Naive B cell (primary cell): Measurements from ENCODE around the gene FGF1. TPM values are rescaled to one million over a fixed set of nuclear protein-coding genes. Genes with fewer than 3 reads are reported as not detected.

Experiments
- ATAC-seq, 2 donors: fragments of 150-1000 bp; cut with Tn5 transposase; 2 replicates each; pipeline ENCODE4 v1.10.0; 2021; ENCODE audit warnings: low read depth in 2 of 2, mild to moderate bottlenecking in 2 of 2, moderate library complexity in 2 of 2
- DNase-seq: peaks from one replicate; pipeline ENCODE4 v3.0.0; 2022
- H3K27ac Mint-ChIP-seq, 6 donors: one replicate each; pipeline ENCODE4 v1.8.0; 2020 to 2022; ENCODE audit warnings: mild to moderate bottlenecking in 6 of 6, mixed read lengths in 6 of 6, moderate library complexity in 5 of 6, inconsistent platforms in 2 of 6
- H3K27me3 Mint-ChIP-seq, 3 donors: one replicate each; pipeline ENCODE4 v1.8.0; 2021 to 2022; ENCODE audit warnings: mixed read lengths in 3 of 3, mild to moderate bottlenecking in 1 of 3
- H3K36me3 Mint-ChIP-seq, 2 donors: one replicate each; pipeline ENCODE4 v1.8.0; 2020 to 2022; ENCODE audit warnings: mixed read lengths in 2 of 2, inconsistent platforms in 1 of 2, mild to moderate bottlenecking in 1 of 2
- H3K4me1 Mint-ChIP-seq, 3 donors: one replicate each; pipeline ENCODE4 v1.8.0; 2020 to 2022; ENCODE audit warnings: mixed read lengths in 3 of 3, inconsistent platforms in 1 of 3, mild to moderate bottlenecking in 1 of 3, moderate library complexity in 1 of 3
- H3K4me3 Mint-ChIP-seq, 8 donors: one replicate each; pipeline ENCODE4 v1.8.0; 2020 to 2022; ENCODE audit warnings: mild to moderate bottlenecking in 8 of 8, mixed read lengths in 8 of 8, moderate library complexity in 8 of 8, inconsistent platforms in 2 of 8
- H3K9me3 Mint-ChIP-seq, 7 donors: one replicate each; pipeline ENCODE4 v1.8.0; 2020 to 2022; ENCODE audit warnings: mixed read lengths in 7 of 7, mild to moderate bottlenecking in 5 of 7, inconsistent platforms in 2 of 7, moderate library complexity in 1 of 7
- polyA plus RNA-seq, 6 donors: library from polyadenylated mRNA; unstranded; fragments of 300-500 nt; fragmentation: Illumina TruSeq; gene quantifications; one replicate each; pipeline ENCODE4 v1.2.3, GENCODE V29; 2021; ENCODE audit warnings: low read depth in 6 of 6

FGF1 gene
- polyA plus RNA-seq, 6 donors from 2014 or later = not detected

- no peak for ATAC-seq
- H3K4me1 Mint-ChIP-seq = no peaks in the 10 kb centered on the region
- no peak overlapping the region for H3K4me3 Mint-ChIP-seq
- DNase-seq = no peak
- H3K27ac Mint-ChIP-seq = no peak overlapping the region
- H3K36me3 Mint-ChIP-seq = no peaks in the 10 kb centered on the region
- H3K9me3 Mint-ChIP-seq = no peaks in the 10 kb centered on the region
- peaks cover 13 to 39% (median 35%) of the 10 kb centered on the region in 3 donors for H3K27me3 Mint-ChIP-seq
These were observed 2.5 kb upstream of the FGF1 start for GRCh38 chr5:142688281-142688989.

- no peak overlapping the region for H3K4me3 Mint-ChIP-seq
- ATAC-seq = no peak
- H3K27me3 Mint-ChIP-seq = peaks cover 13 to 39% (median 35%) of the 10 kb centered on the region in 3 donors
- no peak overlapping the region for H3K27ac Mint-ChIP-seq
- no peaks in the 10 kb centered on the region for H3K36me3 Mint-ChIP-seq
- DNase-seq = no peak
- no peaks in the 10 kb centered on the region for H3K4me1 Mint-ChIP-seq
- no peaks in the 10 kb centered on the region for H3K9me3 Mint-ChIP-seq
These were observed 1.1 kb upstream of the FGF1 start for GRCh38 chr5:142686968-142687367.

GRCh38 chr5:142686210-142686734 lies 382 bp upstream of the FGF1 start:
- Mint-ChIP-seq H3K27ac (no peak overlapping the region), H3K9me3 (no peaks in the 10 kb centered on the region), H3K27me3 (peaks cover 13 to 39% (median 35%) of the 10 kb centered on the region in 3 donors), H3K36me3 (no peaks in the 10 kb centered on the region), H3K4me3 (no peak overlapping the region), H3K4me1 (no peaks in the 10 kb centered on the region)
- ATAC-seq (no peak), DNase-seq (no peak)

- Mint-ChIP-seq H3K27ac (no peak overlapping the region), H3K36me3 (peaks cover 0 to 7% of the 10 kb centered on the region in 2 donors)
- ATAC-seq = no peak
These were observed 1.3 kb downstream of the FGF1 start for GRCh38 chr5:142684508-142685041.

GRCh38 chr5:142683881-142684505 lies 1.9 kb downstream of the FGF1 start:
- Mint-ChIP-seq H3K9me3 (peaks cover 0 to 8% (median 0%) of the 10 kb centered on the region in 7 donors), H3K27me3 (peaks cover 6 to 35% (median 34%) of the 10 kb centered on the region in 3 donors), H3K36me3 (peaks cover 0 to 8% of the 10 kb centered on the region in 2 donors), H3K4me1 (no peaks in the 10 kb centered on the region), H3K27ac (no peak overlapping the region), H3K4me3 (no peak overlapping the region)
- DNase-seq (no peak), ATAC-seq (no peak)

More at GRCh38 chr5:142684508-142685041, 1.3 kb downstream of the FGF1 start:
- peaks cover 0 to 6% (median 0%) of the 10 kb centered on the region in 7 donors for H3K9me3 Mint-ChIP-seq
- peaks cover 6 to 33% (median 33%) of the 10 kb centered on the region in 3 donors for H3K27me3 Mint-ChIP-seq
- no peak for DNase-seq
- H3K4me1 Mint-ChIP-seq = no peaks in the 10 kb centered on the region
- H3K4me3 Mint-ChIP-seq = no peak overlapping the region

GRCh38 chr5:142683116-142683515 lies 2.8 kb downstream of the FGF1 start:
- H3K27me3 Mint-ChIP-seq = peaks cover 4 to 26% (median 25%) of the 10 kb centered on the region in 3 donors
- peaks cover 0 to 8% of the 10 kb centered on the region in 2 donors for H3K36me3 Mint-ChIP-seq
- no peak overlapping the region for H3K4me3 Mint-ChIP-seq
- no peak for DNase-seq
- no peak for ATAC-seq
- H3K27ac Mint-ChIP-seq = no peak overlapping the region
- H3K9me3 Mint-ChIP-seq = peaks cover 0 to 8% (median 0%) of the 10 kb centered on the region in 7 donors
- H3K4me1 Mint-ChIP-seq = no peaks in the 10 kb centered on the region

GRCh38 chr5:142680605-142681259 lies 5.2 kb downstream of the FGF1 start:
- H3K36me3 Mint-ChIP-seq = peaks cover 0 to 8% of the 10 kb centered on the region in 2 donors

GRCh38 chr5:142679744-142680143 lies 6.1 kb downstream of the FGF1 start:
- Mint-ChIP-seq H3K36me3 (peaks cover 0 to 8% of the 10 kb centered on the region in 2 donors), H3K9me3 (peaks cover 0 to 8% (median 0%) of the 10 kb centered on the region in 7 donors), H3K27ac (peak overlapping the region in 1 of 6 donors; percentile 51), H3K4me3 (no peak overlapping the region), H3K27me3 (peaks cover 9 to 18% (median 16%) of the 10 kb centered on the region in 3 donors), H3K4me1 (no peaks in the 10 kb centered on the region)
- DNase-seq = no peak
- ATAC-seq = no peak

More at GRCh38 chr5:142680605-142681259, 5.2 kb downstream of the FGF1 start:
- no peak for DNase-seq
- H3K27me3 Mint-ChIP-seq = peaks cover 9 to 18% (median 18%) of the 10 kb centered on the region in 3 donors
- no peaks in the 10 kb centered on the region for H3K4me1 Mint-ChIP-seq
- H3K9me3 Mint-ChIP-seq = peaks cover 0 to 8% (median 0%) of the 10 kb centered on the region in 7 donors
- no peak for ATAC-seq
- H3K27ac Mint-ChIP-seq = no peak overlapping the region
- H3K4me3 Mint-ChIP-seq = no peak overlapping the region

- H3K4me1 Mint-ChIP-seq = no peaks in the 10 kb centered on the region
- no peak overlapping the region for H3K4me3 Mint-ChIP-seq
- H3K36me3 Mint-ChIP-seq = peaks cover 0 to 8% of the 10 kb centered on the region in 2 donors
- H3K27ac Mint-ChIP-seq = no peak overlapping the region
- H3K9me3 Mint-ChIP-seq = peaks cover 0 to 8% (median 0%) of the 10 kb centered on the region in 7 donors
- peaks cover 9 to 18% (median 16%) of the 10 kb centered on the region in 3 donors for H3K27me3 Mint-ChIP-seq
- no peak for DNase-seq
- no peak for ATAC-seq
These were observed 7.4 kb downstream of the FGF1 start for GRCh38 chr5:142678529-142678928.

- Mint-ChIP-seq H3K4me3 (no peak overlapping the region), H3K36me3 (peaks cover 0 to 8% of the 10 kb centered on the region in 2 donors), H3K9me3 (peaks cover 0 to 8% (median 0%) of the 10 kb centered on the region in 7 donors), H3K27ac (peak overlapping the region in 1 of 6 donors; percentile 23), H3K27me3 (peaks cover 9 to 18% (median 16%) of the 10 kb centered on the region in 3 donors), H3K4me1 (no peaks in the 10 kb centered on the region)
- ATAC-seq = no peak
- DNase-seq = no peak
These were observed 8.7 kb downstream of the FGF1 start for GRCh38 chr5:142677198-142677597.

GRCh38 chr5:142676318-142676717 lies 9.6 kb downstream of the FGF1 start:
- no peak for DNase-seq
- ATAC-seq = no peak
- peaks cover 9 to 18% (median 16%) of the 10 kb centered on the region in 3 donors for H3K27me3 Mint-ChIP-seq
- H3K4me1 Mint-ChIP-seq = no peaks in the 10 kb centered on the region
- H3K27ac Mint-ChIP-seq = no peak overlapping the region
- H3K36me3 Mint-ChIP-seq = peaks cover 0 to 8% of the 10 kb centered on the region in 2 donors
- no peak overlapping the region for H3K4me3 Mint-ChIP-seq
- H3K9me3 Mint-ChIP-seq = peaks cover 0 to 8% (median 0%) of the 10 kb centered on the region in 7 donors

GRCh38 chr5:142674531-142675469 lies 11.1 kb downstream of the FGF1 start:
- Mint-ChIP-seq H3K27ac (no peak overlapping the region), H3K4me3 (no peak overlapping the region), H3K27me3 (peaks cover 9 to 17% (median 16%) of the 10 kb centered on the region in 3 donors), H3K4me1 (no peaks in the 10 kb centered on the region), H3K9me3 (peaks cover 0 to 4% (median 0%) of the 10 kb centered on the region in 7 donors), H3K36me3 (peaks cover 0 to 3% of the 10 kb centered on the region in 2 donors)
- DNase-seq (no peak), ATAC-seq (no peak)
